OCI-LY7 (cell line): Measurements from ENCODE around the gene MCTP2.

Experiments
- CTCF ChIP-seq: fragments of 200-600 bp; sonication (generic); conservative IDR thresholded peaks from 2 replicates; pipeline ENCODE4 v1.5.1; 2014; ENCODE audit warnings: mild to moderate bottlenecking, antibody characterized with exemption, low read length, moderate library complexity, mixed read lengths
- EZH2phosphoT487 ChIP-seq: fragments of 200-600 bp; sonication (generic); IDR thresholded peaks from 2 replicates; pipeline ENCODE4 v1.6.1; 2018; ENCODE audit warnings: low read depth, borderline replicate concordance, mild to moderate bottlenecking, mixed run types, antibody characterized with exemption, low read length, moderate library complexity, mixed read lengths

GRCh38 chr15:94360251-94360685 lies 128.9 kb downstream of the MCTP2 start:
- no peak for TF ChIP-seq CTCF
- TF ChIP-seq EZH2phosphoT487: no peak
